H1 (cell line): ENCODE measurements around the gene KIF26A. TPM values are rescaled to one million over a fixed set of nuclear protein-coding genes. Genes with fewer than 3 reads are reported as not detected.

Source experiments
- TEAD4 ChIP-seq: IDR thresholded peaks from 2 replicates; pipeline ENCODE4 v1.6.1; 2012; ENCODE audit warnings: low read depth, low read length, inconsistent platforms, mixed read lengths
- USF2 ChIP-seq: IDR thresholded peaks from 2 replicates; pipeline ENCODE4 v1.6.1; 2011; ENCODE audit warnings: low read length, improper control_type of control experiment
- polyA plus RNA-seq, 7 experiments: library from polyadenylated mRNA; depleted of rRNA in 3 of 7; stranded (reverse) in 5 of 7; unstranded in 2 of 7; fragments of >200 nt in 5 of 7; fragments of 200-250 nt in 2 of 7; gene quantifications; 1 replicate in 5 of 7; 2 replicates in 1 of 7; 4 replicates in 1 of 7; pipeline versions ENCODE4 v1.2.1 to v1.2.3, GENCODE V29; 2011 to 2013; ENCODE audit warnings: missing spikeins in 2 of 7, mixed read lengths in 2 of 7
- total RNA-seq: library from RNA; stranded (reverse); fragmentation: NEBNext Ultra II Directional; extraction: Animal tissue kit (Norgen Biotek cat#: 25700); gene quantifications from 2 replicates; pipeline ENCODE4 v1.2.1, GENCODE V29; 2021
- TF ChIP-seq, protein P1 (sequence below): IDR thresholded peaks from 2 replicates; pipeline ENCODE4 v1.6.1; 2012; ENCODE audit warnings: low read length, inconsistent platforms

The KIF26A gene
- total and polyA plus RNA-seq, 2 of the 8 experiments (the other 6 are each of a cell fraction or from before 2014, with no cell fraction given), result 11.5 to 41.6 TPM

DNA sequence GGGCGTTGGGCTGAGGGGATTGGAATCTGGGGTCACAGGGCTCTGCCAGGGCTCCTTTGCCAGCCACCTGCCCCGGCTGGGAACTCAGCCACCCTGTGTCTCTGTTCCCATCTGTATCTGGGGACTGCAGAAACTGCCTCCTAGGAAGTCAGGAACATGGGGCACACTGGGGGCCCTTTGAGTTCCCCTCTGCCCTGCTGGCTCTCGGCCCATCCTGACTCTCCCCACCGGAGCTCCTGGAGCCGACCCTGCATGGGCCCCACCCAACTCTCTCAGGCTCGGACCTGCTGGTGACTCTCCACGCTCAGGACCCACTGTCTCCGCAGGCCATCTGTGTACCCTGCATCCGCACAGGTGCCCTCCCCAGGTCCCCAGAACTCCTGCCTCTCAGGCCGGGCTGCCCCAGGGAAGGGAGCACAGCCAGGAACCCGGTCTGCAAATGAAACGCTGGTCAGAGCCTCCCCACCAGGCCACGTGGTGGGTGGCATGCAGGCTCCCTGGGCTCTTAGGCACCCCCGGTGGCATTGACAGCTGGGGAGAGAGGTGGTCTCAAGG, 82.8 kb downstream of the KIF26A start (continued):
- TF ChIP-seq, protein P1, sequence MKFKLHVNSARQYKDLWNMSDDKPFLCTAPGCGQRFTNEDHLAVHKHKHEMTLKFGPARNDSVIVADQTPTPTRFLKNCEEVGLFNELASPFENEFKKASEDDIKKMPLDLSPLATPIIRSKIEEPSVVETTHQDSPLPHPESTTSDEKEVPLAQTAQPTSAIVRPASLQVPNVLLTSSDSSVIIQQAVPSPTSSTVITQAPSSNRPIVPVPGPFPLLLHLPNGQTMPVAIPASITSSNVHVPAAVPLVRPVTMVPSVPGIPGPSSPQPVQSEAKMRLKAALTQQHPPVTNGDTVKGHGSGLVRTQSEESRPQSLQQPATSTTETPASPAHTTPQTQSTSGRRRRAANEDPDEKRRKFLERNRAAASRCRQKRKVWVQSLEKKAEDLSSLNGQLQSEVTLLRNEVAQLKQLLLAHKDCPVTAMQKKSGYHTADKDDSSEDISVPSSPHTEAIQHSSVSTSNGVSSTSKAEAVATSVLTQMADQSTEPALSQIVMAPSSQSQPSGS, result no peak
- TF ChIP-seq TEAD4 (no peak), USF2 (no peak)
